KOPT-K1 (cell line): Measurements from ENCODE around the gene RAB6A.

Experiments
- H3K27ac ChIP-seq: fragments of 200-600 bp; sonication (generic); 2 replicates; pipeline ENCODE4 v1.5.1; 2016; ENCODE audit warnings: antibody characterized with exemption, mild to moderate bottlenecking, low read depth, low read length; ENCODE audit not compliant: poor library complexity, severe bottlenecking
- H3K36me3 ChIP-seq: fragments of 200-600 bp; sonication (generic); 2 replicates; pipeline ENCODE4 v1.5.1; 2017; ENCODE audit warnings: antibody characterized with exemption, mild to moderate bottlenecking, low read length, moderate library complexity; ENCODE audit not compliant: insufficient read depth
- H3K9me3 ChIP-seq: fragments of 200-600 bp; sonication (generic); 2 replicates; pipeline ENCODE4 v1.5.1; 2017; ENCODE audit warnings: antibody characterized with exemption, low read length, mild to moderate bottlenecking; ENCODE audit not compliant: insufficient read depth, poor library complexity, severe bottlenecking

Gene RAB6A

DNA sequence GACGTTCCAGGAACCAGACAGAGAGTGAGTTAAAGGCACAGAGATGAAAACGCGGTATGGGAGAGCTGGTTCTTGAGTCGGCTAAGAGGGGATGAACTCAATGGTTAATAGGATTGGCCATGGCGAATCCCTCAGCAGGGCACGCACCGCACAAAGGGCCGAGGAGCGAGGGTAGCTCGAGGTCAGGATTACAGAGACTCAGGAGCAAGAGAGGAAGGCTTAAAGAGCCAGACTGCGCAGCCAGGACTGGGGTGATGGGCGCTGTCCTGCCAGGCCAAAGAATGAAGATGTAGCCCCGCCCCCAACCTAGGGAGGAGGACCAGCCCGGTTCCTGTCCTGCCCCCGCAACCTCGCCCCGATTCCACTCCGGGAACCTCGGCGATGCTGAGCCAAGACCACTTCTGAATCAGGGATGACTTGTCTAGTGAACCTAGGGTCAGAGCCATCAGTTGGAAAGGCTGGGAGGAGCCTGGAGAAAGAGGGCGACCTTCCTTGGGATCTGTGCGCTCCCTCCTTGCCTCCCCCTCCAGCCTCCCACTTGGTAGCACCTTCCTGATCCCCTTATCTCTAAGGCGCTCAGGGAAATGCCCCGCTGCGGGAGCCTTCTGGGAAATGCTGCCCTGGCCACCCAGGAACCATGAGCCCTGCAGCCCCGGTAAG, 114.8 kb downstream of the RAB6A start, which contains the start of gene PLEKHB1:
PLEKHB1 (plus strand) TSS at position 610 of the 660 bp plus-strand sequence; CDS start at position 638, 28 bp downstream.
- Histone ChIP-seq H3K27ac (no peak within 1 kb of the TSS), H3K9me3 (no peaks in the 10 kb centered on the region), H3K36me3 (no peaks in the 10 kb centered on the region)

DNA sequence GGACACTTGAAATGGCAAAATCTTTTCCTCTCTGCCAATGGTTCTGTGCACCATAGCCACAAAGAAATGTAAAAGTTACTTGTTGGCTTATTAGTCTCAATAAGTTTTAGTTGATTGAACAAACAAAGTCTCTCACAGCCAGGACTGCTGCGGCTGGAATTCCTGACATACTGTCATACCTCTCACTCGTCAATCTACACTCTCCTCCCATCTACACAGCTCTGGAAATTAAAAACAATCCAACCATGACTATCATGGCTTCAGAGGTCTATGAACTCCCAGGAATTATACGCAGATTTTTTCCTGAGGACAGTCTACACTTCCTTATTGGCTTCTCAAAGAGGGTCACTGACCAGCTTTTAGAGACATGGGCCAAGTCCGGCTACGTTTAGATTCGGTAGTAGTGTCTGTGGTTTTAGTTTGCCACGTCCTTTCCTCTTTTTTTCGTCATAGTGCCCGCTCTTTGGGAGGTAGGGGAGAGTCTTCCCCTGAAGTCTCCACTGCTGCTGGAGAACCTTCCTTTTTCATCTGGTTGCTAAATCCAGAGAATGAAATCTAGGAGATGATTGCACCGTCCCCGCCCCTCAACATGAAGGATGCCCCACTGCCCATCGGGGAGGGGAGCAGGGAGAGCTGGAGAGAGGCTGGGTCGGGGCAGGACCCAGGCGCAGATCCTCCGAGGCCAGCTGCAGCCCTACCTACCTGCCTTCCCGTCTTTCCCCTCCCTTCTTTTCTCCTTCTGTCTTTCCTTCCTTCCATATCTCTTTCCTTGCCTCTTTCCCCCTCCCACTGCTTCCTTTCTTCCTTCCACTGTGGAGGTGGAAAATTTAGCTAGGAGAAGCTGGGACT, 115.5 kb downstream of the RAB6A start:
- Histone ChIP-seq H3K9me3 (no peaks in the 10 kb centered on the region), H3K36me3 (no peaks in the 10 kb centered on the region), H3K27ac (no peak overlapping the region)

DNA sequence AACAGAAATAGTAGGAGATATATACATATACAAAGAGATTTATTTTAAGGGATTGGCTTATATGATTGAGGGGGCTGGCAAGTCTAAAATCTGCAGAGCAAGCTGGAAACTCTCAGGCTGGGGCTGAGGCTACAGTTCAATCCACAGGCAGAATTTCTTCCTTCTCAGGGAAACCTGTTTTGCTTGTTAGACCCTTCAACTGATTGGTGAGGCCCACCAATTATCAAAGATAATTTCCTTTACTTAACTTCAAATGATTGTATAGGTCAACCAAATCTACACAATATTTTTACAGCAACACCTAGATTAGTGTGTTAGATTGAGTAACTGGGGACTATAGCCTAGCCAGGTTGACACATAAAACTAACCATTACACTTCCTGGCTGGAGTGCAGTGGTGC, 119.2 kb downstream of the RAB6A start:
- Histone ChIP-seq H3K27ac (no peak overlapping the region), H3K9me3 (no peaks in the 10 kb centered on the region), H3K36me3 (no peaks in the 10 kb centered on the region)

DNA sequence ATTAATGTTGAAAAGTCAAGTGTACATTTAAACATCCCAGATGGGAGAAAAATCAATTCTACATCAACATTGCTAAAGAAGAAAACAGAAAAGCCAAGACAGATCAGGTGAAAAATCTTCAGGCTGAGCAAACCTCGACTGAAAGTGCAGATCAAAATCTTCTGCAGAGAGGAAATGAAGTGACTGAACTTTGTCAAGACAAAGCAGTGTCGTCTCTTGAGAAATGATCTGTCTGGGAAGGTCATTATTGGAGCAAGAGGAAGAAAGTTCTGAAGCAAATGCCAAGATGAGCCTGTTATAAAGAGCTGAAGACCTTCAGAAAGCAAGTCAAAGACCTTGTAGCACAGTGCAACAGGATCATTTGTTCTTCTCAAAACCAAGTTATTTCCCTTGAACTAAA, 120.3 kb downstream of the RAB6A start:
- H3K36me3 ChIP-seq = no peaks in the 10 kb centered on the region
- no peaks in the 10 kb centered on the region for H3K9me3 ChIP-seq
- H3K27ac ChIP-seq = no peak overlapping the region

DNA sequence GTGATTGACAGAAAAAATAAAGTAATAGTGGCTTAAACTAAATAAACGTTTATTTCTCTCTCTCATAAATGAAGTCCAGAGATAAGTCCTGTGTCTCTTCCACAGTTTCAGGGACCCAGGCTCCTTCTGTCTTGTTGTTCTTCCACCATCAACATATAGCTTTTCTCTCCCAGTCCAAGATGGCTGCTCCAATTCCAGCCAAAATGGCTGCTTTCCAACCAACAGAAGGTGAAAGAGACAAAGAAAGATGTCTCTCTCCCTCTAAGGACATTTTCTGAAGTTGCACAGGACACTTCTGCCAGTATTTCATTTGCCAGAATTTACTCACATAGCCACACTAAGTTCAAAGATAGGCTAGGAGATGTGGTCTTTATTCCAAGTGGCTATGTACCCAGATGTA, 123.9 kb downstream of the RAB6A start:
- peaks cover 5% of the 10 kb centered on the region for H3K9me3 ChIP-seq
- no peaks in the 10 kb centered on the region for H3K36me3 ChIP-seq

DNA sequence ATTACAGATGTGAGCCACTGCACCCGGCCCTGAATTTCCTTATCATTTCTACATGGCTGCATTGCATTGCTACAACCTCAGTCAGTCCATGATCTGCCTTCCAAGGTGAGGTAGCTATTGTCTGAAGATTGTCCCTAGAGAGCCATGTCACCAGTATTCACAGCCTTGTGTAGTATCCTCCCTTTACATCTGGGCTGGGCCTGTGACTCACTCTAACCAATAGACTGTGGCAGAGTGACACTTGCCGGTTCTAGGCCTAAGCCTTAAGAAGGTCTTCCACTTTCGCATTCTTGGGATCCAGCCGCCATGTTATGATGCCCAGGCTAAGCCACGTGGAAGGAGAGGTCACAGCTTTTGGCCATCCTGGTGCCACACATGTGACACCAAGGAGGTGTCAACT, 124.6 kb downstream of the RAB6A start:
- H3K9me3 ChIP-seq = peaks cover 5% of the 10 kb centered on the region
- no peaks in the 10 kb centered on the region for H3K36me3 ChIP-seq
- H3K27ac ChIP-seq = no peak overlapping the region

More for the DNA sequence above, 123.9 kb downstream of the RAB6A start:
- H3K27ac ChIP-seq = no peak overlapping the region

DNA sequence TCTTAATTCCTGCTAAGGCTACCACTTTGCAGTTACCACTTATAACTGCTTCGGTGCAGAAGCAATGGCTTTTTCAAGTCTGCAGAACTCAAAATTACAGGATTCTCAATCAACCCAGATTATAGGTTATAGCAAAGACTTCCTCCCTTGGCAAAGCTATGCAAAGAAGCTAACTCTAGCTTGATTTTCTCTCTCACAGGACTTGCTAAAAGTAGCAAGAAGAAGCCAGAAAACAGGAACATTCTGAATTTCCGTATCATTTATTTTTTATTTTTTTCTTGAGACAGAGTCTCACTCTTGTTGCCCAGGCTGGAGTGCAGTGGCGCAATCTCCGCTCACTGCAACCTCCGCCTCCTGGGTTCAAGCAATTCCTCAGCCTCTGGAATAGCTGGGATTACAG, 125.2 kb downstream of the RAB6A start:
- H3K9me3 ChIP-seq = peaks cover 5% of the 10 kb centered on the region
- H3K27ac ChIP-seq = no peak overlapping the region
- no peaks in the 10 kb centered on the region for H3K36me3 ChIP-seq

DNA sequence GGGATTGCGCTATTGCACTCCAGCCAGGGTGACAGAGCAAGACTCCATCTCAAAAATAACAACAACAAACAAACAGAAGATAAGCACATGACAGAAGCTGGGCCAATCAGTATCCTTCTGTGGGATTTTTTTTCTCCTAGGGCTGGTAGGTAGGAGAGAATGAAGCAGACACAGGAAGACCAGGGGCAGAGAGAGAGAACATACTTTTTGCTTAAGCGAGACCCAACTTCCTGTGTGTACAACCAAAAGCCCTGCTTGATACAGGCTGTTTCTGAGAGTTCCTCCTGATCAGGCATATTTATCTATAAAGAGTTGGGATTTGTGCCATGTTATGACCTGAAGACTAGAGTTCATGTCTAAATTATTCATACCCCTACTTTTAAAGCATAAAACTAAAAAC, 126.9 kb downstream of the RAB6A start:
- Histone ChIP-seq H3K9me3 (peaks cover 5% of the 10 kb centered on the region), H3K36me3 (no peaks in the 10 kb centered on the region), H3K27ac (peak overlapping the region; percentile 53)

DNA sequence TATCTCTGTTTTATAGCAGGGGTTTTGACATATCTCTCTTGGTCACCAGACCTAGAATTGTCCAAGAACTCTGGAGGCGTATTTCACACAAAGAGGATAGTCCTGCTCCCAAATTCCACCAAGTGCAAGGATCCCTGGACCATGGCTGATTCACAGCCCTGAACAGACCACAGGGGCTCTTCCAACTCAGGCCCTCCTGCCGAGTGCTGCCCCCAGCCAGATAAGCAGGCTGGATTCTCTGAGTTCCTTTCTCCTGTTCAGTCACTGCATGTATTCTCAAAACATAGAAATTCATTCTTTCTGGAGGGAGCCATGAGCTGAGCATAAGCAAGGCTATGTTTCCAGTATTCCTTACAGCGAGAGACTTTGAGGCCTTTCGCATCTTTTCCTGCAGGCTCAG, 127.9 kb downstream of the RAB6A start:
- Histone ChIP-seq H3K9me3 (peaks cover 5% of the 10 kb centered on the region), H3K27ac (no peak overlapping the region), H3K36me3 (no peaks in the 10 kb centered on the region)

DNA sequence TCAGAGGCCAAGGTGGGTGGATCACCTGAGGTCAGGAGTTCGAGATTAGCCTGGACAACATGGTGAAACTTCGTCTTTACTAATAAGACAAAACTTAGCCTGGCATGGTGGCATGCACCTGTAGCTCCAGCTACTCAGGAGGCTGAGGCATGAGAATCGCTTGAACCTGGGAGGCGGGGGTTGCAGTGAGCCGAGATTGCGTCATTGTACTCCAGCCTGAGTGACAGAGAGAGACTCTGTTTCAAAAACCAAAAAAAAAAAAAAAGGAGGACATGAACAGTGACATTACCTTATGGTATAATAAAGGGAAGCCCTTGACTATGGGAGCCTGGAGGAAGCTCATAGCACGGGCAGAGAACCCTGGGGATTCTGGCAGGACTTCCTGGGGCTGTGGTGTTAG, 131.0 kb downstream of the RAB6A start:
- no peak overlapping the region for H3K27ac ChIP-seq

DNA sequence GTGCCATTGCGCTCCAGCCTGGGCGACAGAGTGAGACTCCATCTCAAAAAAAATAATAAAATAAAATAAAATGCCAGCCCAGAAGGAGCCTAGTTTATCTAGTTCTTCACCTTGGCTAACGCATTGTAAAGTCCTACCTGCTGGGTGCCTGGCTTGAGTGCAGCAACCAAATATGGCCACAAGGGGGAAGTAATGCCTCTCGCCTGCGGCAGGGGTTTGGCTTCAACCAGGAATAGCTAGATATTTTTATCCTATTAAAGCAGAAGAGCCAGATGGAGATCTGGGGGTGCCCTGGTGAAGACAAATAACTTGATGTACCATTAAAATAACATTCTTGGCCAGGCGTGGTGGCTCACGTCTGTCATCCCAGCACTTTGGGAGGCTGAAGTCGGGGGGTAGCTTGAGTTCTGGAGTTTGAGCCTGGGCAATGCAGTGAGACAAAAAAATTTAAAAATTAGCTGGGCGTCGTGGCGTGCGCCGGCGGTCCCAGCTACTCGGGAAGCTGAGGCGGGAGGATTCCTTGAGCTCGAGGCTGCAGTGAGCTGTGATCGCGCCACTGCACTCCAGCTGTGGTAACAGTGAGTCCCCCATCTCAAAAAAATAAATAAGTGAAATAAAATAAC, 135.1 kb downstream of the RAB6A start:
- Histone ChIP-seq H3K36me3 (no peaks in the 10 kb centered on the region), H3K9me3 (no peaks in the 10 kb centered on the region), H3K27ac (no peak overlapping the region)

More for the DNA sequence above, 131.0 kb downstream of the RAB6A start:
- Histone ChIP-seq H3K36me3 (no peaks in the 10 kb centered on the region), H3K9me3 (peaks cover 5% of the 10 kb centered on the region)
